Vagina (tissue), 2 donors: Measurements from ENCODE around the gene MSANTD1. TPM values are rescaled to one million over a fixed set of nuclear protein-coding genes. Genes with fewer than 3 reads are reported as not detected.

Source experiments
- DNase-seq, 2 donors: peaks; one replicate each; pipeline ENCODE4 v3.0.0-alpha.2; 2017; ENCODE audit errors: extremely low spot score in 2 of 2
- H3K27ac ChIP-seq: fragments of 200-600 bp; sonication (generic); one replicate; pipeline ENCODE4 v1.5.1; 2019
- H3K27me3 ChIP-seq: fragments of 200-600 bp; sonication (generic); one replicate; pipeline ENCODE4 v1.5.1; 2019
- H3K36me3 ChIP-seq, 2 donors: fragments of 200-600 bp; sonication (generic); one replicate each; pipeline ENCODE4 v1.5.1; 2017 to 2019
- H3K4me1 ChIP-seq: fragments of 200-600 bp; sonication (generic); one replicate; pipeline ENCODE4 v1.5.1; 2019
- H3K4me3 ChIP-seq, 2 donors: fragments of 200-600 bp; sonication (generic); 1 replicate in 1 of 2; 2 replicates in 1 of 2; pipeline ENCODE4 v1.5.1; 2016 to 2019
- H3K9me3 ChIP-seq: fragments of 200-600 bp; sonication (generic); one replicate; pipeline ENCODE4 v1.5.1; 2019
- CTCF ChIP-seq, 3 experiments: fragments of 450-650 bp in 2 of 3; fragments of 200-600 bp in 1 of 3; sonication (generic) in 1 of 3; IDR thresholded peaks; one replicate each; pipeline ENCODE4 v1.5.1; 2017 to 2019; ENCODE audit warnings: antibody characterized with exemption in 3 of 3, mild to moderate bottlenecking in 2 of 3, moderate library complexity in 2 of 3
- POLR2A ChIP-seq, 2 donors: fragments of 450-650 bp; IDR thresholded peaks; one replicate each; pipeline ENCODE4 v1.6.1; 2017; ENCODE audit warnings: antibody characterized with exemption in 2 of 2, mild to moderate bottlenecking in 2 of 2, moderate library complexity in 2 of 2
- POLR2AphosphoS5 ChIP-seq, 2 donors: sonication (generic); formaldehyde crosslinking; IDR thresholded peaks; one replicate each; pipeline ENCODE4 v1.9.0; 2017; ENCODE audit warnings: antibody characterized with exemption in 2 of 2, mild to moderate bottlenecking in 2 of 2, low read depth in 1 of 2; ENCODE audit not compliant: insufficient read depth in 1 of 2
- intact Hi-C: fragments of 100-400 bp; cut with DNase I; formaldehyde crosslinking; loops from one replicate; pipeline ENCODE4 v1.15.1; 2023
- total RNA-seq: library from RNA; depleted of rRNA; stranded (reverse); fragments of >200 nt; gene quantifications from one replicate; pipeline ENCODE4 v1.2.3, GENCODE V29; 2016

MSANTD1 gene
- total RNA-seq, 1 donor from 2014 or later, result 0.49 TPM

DNA sequence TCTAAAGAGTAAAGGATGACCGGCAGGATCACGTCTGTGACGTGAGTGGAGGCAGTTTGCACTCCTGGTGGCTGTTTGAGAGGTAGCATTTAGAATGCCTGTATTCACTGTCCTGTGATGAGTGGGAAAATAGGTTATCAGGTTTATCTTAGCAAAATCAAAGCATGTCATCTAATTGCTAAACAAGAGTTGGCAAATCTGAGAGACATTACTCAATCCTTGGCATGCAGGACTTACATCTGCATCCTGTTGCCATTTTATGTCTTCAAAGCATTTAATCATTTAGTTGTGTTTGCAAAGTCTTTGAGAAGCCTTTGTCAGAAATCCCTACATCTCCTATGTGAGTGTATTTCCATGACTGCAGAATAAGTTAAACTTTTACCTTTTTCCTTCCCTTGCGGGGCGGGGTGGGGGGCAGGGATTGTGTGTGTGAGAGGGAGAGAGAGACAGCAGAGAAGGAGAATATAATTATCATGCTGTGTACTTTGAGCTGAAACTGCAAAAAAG is 41.4 kb upstream of the MSANTD1 start:
- peaks cover 0 to 48% of the 10 kb centered on the region in 2 donors for H3K36me3 ChIP-seq
- no peaks in the 10 kb centered on the region for H3K9me3 ChIP-seq
- intact Hi-C loops, result loop anchor here (10.0 kb wide), 1 partner anchor 87 kb away; the partner anchor contains the start of gene RGS12
- H3K4me3 ChIP-seq, result no peak overlapping the region
- no peak overlapping the region for H3K27ac ChIP-seq
- peaks cover 25% of the 10 kb centered on the region for H3K4me1 ChIP-seq
- DNase-seq, result no peak
- no peak for TF ChIP-seq POLR2AphosphoS5 (IDR thresholded peaks at IDR 0.05; ENCODE audit: insufficient read depth in 1 of 2, low read depth in 1 of 2)
- TF ChIP-seq CTCF (IDR thresholded peaks at IDR 0.05), result peak in 1 of 3 experiments; percentile 13
- H3K27me3 ChIP-seq, result no peaks in the 10 kb centered on the region

DNA sequence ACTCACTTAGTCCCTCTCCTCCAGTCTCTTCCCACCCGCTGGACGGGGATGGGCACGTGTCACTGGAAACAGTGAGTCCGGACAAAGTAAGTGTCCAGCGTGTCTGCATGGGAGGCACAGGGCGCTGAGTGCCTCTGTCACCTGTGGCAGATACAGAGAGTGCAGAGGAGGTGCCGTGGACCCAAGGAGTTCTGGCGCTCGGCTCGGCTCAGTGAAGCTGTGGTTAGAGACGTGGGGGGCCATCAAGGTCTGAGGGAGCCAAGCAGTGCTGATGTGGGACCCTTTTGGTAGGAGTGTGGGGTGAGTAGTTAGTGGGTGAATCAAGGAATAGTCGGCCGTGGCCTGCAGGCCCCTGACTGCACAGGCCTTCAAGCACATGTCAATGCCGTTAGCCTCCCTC is 40.1 kb upstream of the MSANTD1 start:
- H3K4me3 ChIP-seq, result no peak overlapping the region
- no peak for TF ChIP-seq CTCF (IDR thresholded peaks at IDR 0.05)
- no peak for TF ChIP-seq POLR2A (IDR thresholded peaks at IDR 0.05)
- no peak for TF ChIP-seq POLR2AphosphoS5 (IDR thresholded peaks at IDR 0.05; ENCODE audit: insufficient read depth in 1 of 2, low read depth in 1 of 2)
- no peak overlapping the region for H3K27ac ChIP-seq
- no peaks in the 10 kb centered on the region for H3K27me3 ChIP-seq
- intact Hi-C loops, result loop anchor here (10.0 kb wide), 1 partner anchor 86 kb away; the partner anchor contains the start of gene RGS12
- peaks cover 13% of the 10 kb centered on the region for H3K4me1 ChIP-seq
- no peaks in the 10 kb centered on the region for H3K9me3 ChIP-seq
- peaks cover 0 to 59% of the 10 kb centered on the region in 2 donors for H3K36me3 ChIP-seq
- DNase-seq, result no peak

GRCh38 chr4:3209551-3210325 is 39.2 kb upstream of the MSANTD1 start:
- Histone ChIP-seq H3K27ac (no peak overlapping the region), H3K4me1 (peaks cover 13% of the 10 kb centered on the region), H3K36me3 (peaks cover 0 to 66% of the 10 kb centered on the region in 2 donors), H3K4me3 (no peak overlapping the region), H3K27me3 (no peaks in the 10 kb centered on the region), H3K9me3 (no peaks in the 10 kb centered on the region)
- TF ChIP-seq POLR2A (IDR thresholded peaks at IDR 0.05), result no peak
- DNase-seq, result no peak
- intact Hi-C loops, result loop anchor here (10.0 kb wide), 1 partner anchor 85 kb away; the partner anchor contains the start of gene RGS12

DNA sequence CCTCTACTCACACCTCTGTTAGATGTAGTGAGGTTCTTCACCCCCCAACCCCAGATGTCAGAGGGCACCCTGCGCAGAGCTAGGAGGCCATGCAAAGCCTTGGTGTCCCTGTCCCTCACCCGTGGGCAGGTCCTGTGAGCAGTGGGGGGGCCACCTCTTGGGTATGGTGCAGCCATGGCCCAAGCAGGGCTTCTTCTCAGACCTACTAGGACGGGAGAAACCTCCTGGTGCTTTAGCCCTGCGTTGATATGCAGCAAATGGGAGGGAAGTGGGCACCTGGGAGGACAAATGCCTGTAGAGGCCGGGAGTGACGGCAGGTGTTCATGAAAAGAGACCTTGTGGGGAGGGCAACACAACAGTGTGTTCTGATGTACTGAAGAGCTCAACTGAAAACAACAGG is 38.5 kb upstream of the MSANTD1 start:
- no peak for DNase-seq
- intact Hi-C loops, result no loop called here
- H3K36me3 ChIP-seq, result peaks cover 4 to 73% of the 10 kb centered on the region in 2 donors
- TF ChIP-seq POLR2A (IDR thresholded peaks at IDR 0.05) (no peak), CTCF (IDR thresholded peaks at IDR 0.05) (no peak), POLR2AphosphoS5 (IDR thresholded peaks at IDR 0.05; ENCODE audit: insufficient read depth in 1 of 2, low read depth in 1 of 2) (no peak)
- H3K9me3 ChIP-seq, result no peaks in the 10 kb centered on the region
- no peak overlapping the region for H3K4me3 ChIP-seq
- no peaks in the 10 kb centered on the region for H3K27me3 ChIP-seq
- H3K27ac ChIP-seq, result no peak overlapping the region
- H3K4me1 ChIP-seq, result peaks cover 13% of the 10 kb centered on the region

- intact Hi-C loops, result no loop called here
- Histone ChIP-seq H3K4me1 (peaks cover 13% of the 10 kb centered on the region), H3K36me3 (peaks cover 4 to 80% of the 10 kb centered on the region in 2 donors), H3K4me3 (no peak overlapping the region), H3K27ac (no peak overlapping the region), H3K9me3 (no peaks in the 10 kb centered on the region), H3K27me3 (no peaks in the 10 kb centered on the region)
- DNase-seq, result no peak
- TF ChIP-seq CTCF (IDR thresholded peaks at IDR 0.05), result no peak
- no peak for TF ChIP-seq POLR2A (IDR thresholded peaks at IDR 0.05)
- no peak for TF ChIP-seq POLR2AphosphoS5 (IDR thresholded peaks at IDR 0.05; ENCODE audit: insufficient read depth in 1 of 2, low read depth in 1 of 2)
Observed at GRCh38 chr4:3211866-3212265, 37.1 kb upstream of the MSANTD1 start.
